Anterior cingulate cortex (tissue), 58 donors: Measurements from ENCODE around the gene DOK7.
A peak's percentile ranks its signal among the peaks of the same experiment; 100 is the strongest.

ENCODE experiments used
- DNase-seq, 58 donors: peaks; one replicate each; lab custom pipeline; 2025; lab: John Stamatoyannopoulos, UW

The DOK7 gene

DNA sequence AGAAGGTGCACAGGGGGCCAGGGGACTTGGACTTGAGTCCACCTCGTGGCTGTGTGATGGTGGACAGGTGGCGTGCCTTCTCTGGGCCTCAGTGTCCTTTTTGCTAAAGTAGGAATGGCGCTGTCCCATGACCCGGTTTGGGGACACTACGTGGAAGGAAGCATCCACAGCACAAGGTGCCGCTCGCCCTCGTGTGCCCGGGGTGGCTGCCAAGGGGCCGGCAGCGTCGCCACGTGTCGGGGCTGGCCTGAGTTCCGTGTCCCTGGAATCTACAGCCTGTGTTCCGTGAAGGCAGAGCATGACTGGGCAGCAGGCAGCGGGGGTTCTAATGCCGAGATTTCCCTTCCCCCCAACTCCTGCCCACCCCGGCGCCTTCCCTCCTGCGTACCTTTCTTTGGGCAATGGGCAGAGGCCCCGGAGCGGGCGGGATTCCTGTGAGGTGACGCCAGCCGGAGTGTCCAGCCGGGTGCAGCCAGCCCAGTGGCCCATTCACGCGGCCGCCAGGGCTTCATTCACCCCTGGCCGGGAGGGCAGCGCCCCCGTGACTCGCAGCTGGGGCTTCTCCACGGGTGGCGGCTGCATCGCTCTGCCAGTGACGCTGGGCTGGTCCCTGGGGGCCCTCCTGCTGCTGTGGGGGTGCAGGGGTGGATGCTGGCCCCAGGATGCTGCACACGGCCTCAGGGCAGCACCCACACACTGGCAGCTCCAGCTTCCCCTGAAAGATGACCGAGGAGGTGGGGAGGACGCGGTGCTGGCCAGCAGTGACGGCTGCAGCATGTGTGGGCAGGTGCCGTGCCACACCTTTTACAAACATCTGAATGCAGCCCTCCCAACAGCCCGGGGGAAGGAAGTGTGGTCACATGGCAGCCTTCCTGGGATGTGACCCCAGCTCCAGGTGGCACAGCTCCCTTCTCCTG, 21.2 kb downstream of the DOK7 start:
- peak in 9 of 58 donors; percentile 10 to 56 (median 23) for DNase-seq

DNA sequence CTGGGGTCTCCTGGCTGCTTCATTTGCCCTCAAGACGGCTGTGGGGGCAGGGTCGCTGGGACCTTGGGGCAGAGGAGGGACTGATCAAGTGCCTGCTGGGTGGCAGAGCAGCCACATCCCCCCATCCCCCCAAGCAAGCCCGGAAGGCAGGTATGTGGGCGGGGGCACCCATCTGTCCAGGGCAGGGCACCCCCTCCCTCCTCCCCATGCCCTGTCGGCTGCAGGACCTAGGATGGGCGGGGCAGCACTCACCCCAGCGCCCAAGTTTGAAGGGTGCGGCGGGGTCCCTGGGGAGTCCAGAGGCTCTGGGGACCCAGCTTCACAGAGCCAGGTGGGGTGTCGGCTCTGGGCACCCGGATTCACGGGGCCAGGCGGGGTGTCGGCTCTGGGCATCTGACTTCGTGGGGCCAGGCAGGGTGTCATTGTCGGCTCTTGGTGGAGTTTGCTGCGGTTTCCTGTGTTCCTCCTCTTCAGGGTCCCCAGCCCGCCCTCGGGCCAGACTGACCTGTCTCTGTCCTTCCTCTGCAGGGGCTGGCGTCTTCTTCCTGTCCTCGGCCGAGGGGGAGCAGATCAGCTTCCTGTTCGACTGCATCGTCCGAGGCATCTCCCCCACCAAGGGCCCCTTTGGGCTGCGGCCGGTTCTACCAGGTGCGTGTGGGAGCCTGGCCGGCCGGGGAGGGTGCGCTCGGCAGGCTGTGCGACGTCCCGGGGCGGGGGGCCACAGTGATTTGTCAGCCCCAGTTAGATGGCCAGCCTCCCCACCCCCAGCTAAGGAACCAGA, 22.1 kb downstream of the DOK7 start:
- no peak for DNase-seq

DNA sequence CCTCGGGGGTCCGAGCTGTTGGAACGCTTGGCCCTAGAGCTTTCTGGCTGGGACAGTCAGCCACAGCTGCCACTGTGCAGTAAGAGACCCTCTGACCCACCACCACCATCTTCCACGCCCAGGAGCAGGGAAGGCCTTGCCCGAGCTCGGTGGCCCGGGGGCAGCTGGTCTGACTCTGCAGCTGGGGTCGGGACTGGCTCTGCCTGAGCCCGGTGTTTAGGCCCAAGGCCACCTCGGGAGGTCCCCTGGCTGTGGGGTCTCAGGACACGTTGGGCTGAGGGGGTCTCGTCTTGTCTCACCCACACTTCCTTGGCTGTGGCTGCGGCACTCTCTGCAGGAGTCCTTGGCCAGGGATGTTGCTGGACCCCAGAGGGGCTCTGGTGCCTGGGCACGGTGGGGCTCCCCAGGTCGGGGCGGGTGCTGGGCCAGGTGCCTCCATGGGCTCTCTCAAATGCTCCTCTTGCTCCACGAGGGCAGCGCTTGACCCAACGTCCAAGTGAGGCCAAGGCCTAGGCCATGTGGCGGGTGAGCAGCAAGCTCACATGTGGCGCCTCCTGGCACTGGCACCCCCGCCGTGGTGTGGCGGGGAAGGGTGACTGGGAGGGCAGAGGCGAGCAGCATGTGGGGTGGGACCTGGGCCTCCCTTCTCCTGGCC, 22.9 kb downstream of the DOK7 start:
- no peak for DNase-seq

DNA sequence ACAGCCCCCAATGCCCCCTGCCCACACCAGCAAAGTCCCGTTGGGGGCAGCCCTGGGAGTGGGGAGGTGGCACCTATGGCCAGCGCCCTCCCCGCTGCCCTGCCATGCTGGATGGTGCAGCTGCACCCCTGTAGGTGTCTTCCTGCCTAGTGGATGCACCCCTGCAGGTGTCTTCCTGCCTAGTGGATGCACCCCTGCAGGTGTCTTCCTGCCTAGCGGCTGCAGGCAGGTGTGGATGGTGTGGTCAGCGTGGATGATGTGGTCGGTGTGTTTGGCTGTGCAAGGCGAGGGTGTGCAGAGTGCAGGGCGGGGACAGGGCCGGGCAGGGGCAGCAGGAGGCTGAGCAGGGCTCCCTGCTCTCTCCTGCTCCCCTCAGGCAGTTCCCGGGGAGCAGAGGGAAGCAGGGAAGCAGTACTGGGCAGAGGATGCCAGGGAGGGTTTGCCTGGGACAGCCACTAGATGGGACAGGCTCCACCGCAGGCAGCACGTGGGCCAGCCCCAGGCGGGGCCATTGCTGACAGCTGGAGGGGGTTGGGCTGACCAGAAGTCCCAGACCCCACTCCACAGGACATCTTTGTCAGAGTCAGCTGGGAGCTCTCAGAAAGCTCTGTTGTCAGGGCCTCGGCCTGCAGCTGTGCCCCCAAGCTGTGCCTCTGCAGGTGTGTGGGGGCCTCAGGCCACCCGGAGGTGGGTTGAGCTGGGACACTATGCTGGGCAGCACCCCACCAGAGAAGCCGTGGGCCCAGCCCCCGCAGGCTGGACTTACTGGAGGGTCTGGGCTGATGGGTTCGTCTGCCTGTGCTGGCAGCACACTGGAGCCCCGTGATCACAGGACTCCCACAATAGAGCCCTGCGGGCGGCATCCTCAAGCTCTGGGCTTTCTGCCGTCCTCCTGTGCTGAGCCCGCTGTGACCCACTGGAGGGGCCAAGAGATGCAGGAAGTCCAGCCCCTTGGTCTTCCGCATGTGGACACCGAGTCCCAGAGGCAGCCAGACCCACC, 23.7 kb downstream of the DOK7 start:
- DNase-seq = peak in 29 of 58 donors; percentile 18 to 73 (median 47)

DNA sequence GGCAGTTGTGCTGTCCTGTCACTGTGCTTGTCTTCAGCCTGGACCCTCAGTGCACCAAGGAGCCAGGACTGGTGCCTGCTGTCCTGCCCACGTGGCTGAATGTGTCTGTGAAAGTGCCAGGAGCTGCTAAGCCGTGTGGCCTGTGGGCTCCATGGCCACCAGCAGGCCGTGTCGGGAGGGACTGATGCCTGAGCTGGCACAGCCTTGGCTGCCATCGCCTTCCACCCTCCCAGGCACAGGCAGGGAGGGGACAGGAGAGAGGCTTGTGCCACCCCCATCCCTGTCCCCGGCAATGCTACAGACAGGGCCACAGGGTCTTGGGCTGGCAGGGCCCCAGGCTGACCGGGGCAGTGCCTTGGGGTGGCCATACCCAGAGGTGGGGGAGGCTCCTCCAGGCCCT, 24.8 kb downstream of the DOK7 start:
- peak in 14 of 58 donors; percentile 10 to 50 (median 32) for DNase-seq

DNA sequence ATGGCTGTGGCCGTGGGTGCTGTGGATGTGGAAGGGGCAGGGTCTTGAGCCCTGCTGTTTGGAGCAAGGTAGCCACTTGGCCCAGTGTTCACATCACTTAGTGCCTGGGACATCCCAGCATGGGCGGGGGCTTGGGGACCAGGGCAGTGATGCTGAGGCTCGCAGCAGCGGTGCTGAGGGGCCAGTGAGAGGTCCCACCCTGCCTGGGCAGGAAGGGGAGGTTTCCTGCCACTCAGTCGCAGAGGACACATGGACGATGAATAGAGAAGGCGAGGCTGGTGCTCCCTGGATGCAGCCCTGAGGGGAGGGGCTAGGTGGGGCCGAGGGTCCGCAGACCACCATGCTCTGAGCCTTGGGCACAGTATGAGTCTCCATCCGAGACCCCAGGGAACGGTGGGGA, 25.7 kb downstream of the DOK7 start:
- no peak for DNase-seq

DNA sequence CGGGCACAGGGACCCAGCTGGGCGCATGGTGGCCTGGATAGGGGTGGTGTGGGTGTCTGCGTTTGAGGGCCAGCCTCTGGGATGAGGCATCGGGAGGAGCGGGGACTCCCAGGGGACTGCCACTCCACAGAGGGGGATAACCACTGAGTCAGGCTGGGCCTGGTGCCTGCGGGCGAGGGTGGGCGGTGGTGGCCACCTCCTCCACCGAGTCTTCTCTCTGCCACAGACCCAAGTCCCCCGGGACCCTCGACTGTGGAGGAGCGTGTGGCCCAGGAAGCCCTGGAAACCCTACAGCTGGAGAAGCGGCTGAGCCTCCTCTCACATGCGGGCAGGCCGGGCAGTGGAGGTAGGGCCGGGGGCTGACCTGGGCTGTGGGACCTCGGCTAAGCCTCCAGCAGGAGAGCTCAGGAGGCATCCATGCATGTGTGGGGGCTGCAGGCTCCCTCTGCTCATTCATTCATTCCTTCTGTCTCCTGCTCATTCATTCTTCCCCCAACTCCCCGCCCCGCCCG, 26.4 kb downstream of the DOK7 start:
- DNase-seq = no peak

DNA sequence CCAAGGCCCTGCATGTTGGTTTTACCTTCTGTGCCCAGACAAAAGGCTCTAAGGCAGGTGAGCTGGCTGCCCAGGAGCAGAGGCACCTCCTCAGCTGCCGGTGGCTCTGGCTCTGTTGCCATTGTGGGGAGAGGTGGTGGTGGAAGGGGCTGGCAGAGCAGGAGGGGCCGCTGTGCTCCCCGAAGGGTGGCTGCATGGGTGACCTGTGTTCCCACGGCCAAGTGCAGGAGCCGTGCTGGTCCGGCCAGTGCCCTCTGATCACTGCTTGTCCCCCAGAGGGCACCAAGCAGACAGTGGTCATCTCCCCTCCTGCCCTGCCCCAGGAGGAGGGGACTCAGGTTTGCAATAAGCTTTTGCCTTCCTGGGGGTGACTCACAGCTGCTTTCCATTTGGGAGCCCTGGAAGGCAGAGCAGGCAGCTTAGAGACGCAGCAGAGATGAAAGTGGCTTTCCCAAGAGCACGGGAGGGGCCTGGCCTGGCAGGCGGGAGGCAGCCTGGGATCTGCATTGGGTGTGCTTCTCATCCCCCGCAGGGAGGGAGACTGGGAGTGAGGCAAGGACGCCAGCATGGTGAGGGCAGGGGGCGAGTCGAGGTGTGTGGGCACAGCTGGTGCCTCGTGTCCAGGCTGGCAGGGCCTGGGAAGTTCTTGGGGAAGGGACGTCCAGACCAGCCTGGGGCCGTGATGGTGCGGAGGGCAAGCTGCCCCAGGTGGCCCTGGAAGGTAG, 28.7 kb downstream of the DOK7 start:
- DNase-seq = no peak

DNA sequence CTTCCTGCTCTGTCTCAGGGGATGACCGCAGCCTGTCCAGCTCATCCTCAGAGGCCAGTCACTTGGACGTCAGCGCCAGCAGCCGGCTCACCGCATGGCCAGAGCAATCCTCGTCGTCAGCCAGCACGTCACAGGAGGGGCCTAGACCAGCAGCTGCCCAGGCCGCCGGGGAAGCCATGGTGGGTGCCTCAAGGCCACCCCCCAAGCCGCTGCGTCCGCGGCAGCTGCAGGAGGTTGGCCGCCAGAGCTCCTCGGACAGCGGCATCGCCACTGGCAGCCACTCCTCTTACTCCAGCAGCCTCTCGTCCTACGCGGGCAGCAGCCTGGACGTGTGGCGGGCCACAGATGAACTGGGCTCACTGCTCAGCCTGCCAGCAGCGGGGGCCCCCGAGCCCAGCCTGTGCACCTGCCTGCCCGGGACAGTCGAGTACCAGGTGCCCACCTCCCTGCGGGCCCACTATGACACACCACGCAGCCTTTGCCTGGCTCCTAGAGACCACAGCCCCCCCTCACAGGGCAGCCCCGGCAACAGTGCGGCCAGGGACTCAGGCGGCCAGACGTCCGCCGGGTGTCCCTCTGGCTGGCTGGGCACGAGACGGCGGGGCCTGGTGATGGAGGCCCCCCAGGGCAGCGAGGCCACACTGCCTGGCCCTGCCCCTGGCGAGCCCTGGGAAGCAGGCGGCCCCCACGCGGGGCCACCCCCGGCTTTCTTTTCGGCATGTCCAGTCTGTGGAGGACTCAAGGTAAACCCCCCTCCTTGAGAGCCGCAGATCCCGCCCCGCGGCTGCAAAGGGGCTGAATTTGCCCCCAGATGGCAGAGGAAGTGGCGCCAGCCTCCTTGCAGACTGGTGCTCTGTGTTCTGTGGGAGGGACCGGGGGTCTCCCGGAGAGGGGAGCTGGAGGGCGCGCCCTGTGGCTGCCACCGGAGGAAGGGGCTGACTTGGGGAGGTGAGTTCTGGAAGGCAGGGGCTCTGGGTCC, 29.9 kb downstream of the DOK7 start:
- DNase-seq = no peak

DNA sequence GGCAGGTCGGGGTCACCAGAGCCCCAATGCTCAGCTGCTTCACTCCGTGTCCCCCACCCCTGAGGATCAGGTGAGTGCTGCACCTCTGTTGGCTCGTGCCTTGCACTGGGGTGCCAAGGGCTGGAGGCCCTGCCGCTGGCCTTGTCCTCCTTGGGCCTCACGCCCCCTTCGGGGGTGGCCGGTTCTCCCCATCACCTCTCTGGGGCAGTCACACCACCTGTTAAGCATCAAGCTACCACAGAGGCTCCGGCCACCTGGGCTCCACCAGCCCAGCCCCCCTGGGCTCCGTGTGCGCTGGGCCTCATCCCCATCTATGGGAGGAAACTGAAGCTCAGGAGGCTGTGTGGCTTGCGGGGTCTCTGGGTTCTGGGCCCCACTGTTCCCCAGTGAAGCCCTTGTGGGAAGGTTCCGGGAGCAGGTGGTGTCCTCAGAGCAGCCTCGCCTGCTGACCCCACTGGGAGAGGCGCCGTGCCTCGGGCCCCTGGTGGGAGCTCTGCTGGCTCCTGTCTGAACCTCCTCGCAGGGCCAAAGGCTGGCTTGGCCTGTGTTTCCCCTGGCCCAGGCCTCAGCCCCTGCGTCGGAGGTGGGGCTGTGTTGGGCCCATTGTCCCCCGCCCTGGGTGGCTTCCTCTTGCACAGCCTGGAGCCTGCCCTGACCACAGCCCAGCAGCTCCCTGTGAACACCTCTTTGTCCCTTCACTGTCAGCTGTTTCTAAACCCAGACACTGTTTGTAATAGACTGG, 30.8 kb downstream of the DOK7 start:
- peak in 1 of 58 donors; percentile 25 for DNase-seq

DNA sequence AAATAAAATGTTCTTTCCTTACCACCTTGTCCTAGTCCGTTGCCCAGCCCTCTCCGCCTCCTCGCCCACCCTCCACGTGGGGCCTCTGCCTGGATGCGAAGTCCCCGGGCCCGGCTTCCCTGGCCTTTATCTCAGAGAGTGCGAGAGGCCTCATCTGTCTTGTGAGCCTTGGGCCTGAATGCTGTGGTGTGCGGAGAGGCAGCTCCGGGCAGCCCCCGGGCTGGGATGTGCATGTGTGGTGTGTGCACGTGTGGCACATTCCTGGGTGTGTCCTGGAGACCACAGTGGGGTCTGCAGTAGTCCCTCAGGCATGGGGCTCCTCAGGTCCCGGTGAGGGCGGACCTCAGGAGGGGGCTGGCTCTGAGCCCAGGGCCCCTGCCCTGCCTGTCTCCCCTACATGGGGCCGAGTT, 31.4 kb downstream of the DOK7 start:
- DNase-seq = no peak

DNA sequence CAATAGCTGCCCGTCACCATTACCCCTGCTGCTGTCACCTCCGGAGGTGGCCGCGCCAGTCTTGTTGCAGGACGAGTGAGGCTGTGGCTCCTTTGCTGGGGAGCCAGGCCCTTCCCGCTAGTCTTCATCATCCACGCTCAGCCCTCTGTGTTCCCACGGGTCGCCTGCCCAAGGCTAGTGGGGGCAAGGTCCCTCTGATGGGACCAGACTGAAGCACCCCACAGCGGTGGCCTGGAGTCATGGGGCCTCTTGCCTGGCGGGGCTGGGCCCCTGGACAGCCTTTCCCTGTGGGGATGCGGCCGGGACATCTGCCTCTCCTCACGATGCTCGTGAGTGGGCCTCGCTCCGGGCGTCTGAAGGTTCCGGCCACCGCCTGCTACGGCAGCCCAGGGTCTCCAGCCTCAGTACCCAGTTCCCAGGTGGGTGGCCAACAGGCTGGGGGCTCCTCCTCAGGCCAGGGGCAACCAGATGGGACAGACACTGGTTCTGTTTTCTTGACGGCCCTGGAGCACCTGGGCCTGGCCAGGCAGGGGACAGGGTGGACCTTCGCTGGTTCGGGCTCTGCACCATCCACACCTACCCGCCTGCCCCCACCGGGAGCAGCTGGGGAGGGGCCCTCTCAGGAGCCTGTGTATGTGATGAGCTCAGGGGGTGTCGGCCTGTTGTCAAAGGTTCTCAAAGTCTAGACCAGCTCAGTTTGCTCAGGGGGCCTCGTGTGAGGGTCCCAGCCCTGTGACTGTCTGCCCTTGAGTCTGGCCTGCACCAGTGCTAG, 32.3 kb downstream of the DOK7 start:
- DNase-seq = no peak

DNA sequence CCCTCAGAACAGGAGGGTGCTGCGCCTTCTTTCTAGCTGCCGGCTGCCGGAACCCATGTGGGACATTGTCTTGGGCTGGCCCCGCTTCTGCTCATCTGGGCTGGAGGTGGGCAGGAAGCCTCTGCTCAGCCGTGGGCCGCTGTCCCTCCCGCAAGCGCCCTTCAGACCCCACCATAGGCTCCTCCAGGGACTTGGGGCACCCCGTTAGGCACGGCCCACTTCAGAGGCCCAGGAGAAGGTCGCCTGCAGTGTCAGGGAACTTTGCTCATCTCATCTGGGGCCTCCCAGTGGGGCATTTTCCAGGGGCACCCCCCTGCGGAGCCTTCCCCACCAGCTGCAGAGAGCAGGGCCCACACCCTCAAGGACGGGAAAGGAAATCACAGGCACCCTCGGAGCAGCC, 32.9 kb downstream of the DOK7 start:
- no peak for DNase-seq

DNA sequence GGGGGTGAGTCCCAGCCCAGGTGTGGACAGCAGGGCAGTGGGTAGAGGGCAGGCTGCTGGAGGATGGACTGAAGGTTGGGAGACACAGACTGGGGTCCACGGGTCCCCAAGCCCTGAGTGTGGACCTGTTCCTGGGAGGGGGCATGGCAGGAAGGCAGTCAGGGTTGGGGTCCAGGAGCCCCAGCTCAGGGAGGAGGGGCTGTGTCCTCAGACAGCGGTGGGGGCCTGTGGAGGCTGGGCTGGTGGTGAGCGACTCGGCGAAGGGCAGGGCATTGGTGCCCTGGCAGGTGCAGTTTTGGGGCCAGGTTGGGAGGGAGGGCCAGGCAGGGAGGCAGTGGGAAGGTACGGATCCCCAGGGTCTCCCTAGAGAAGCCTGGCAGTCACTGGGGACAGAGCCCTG, 34.0 kb downstream of the DOK7 start:
- DNase-seq = no peak

DNA sequence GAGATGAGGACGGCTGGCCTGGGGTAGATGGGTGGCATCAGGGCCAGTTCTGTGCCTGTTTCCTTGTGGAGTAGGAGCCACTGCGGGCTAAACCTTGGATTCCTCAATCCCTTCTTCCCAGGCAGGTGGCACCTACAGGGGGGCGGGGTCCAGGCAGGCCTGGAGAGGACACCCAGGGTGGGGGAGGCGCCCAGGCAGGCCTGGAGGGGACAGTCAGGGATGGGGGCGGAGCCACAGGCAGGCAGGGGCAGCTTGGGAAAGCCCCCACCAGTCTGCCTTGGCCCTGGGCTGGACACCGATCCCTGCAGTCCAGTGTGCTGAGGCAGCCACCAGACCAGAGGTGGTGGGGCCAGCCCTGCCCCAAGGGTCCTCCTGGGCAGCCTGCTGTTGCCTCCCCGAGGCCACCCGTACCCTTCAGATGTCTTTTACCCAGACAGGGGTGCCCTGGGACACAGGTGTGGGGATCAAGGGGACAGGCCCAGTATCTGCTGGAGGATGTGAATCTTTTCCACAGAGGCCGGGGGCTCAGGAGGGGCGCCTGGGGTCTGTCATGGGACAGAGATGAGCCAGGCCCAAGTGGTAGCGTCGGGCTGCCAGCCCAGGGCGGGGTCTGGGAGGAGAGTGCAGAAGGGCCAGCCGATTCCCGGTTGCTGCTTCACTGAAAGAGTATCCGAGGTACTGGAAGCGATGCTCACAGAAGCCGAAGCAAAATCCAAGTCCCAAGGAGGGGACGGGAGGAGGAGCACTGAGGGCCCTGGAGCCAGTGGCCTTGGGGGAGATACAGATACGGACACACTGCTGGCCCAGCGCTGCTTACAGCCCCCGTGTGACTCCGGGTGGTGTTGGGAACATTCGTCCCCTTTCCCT, 34.6 kb downstream of the DOK7 start:
- DNase-seq = no peak
